GM23248 (cell line): Measurements from ENCODE around the gene CREB5.

Experiments
- EZH2 ChIP-seq: fragments of 200-600 bp; sonication (generic); IDR thresholded peaks from 2 replicates; pipeline ENCODE4 v1.6.1; 2018; ENCODE audit warnings: antibody characterized with exemption, mild to moderate bottlenecking; ENCODE audit not compliant: insufficient read depth, poor library complexity, severe bottlenecking
- EZH2phosphoT487 ChIP-seq: fragments of 200-600 bp; sonication (generic); IDR thresholded peaks from 2 replicates; pipeline ENCODE4 v1.6.1; 2018; ENCODE audit warnings: antibody characterized with exemption, moderate library complexity, mild to moderate bottlenecking, low read depth; ENCODE audit not compliant: insufficient read depth

DNA sequence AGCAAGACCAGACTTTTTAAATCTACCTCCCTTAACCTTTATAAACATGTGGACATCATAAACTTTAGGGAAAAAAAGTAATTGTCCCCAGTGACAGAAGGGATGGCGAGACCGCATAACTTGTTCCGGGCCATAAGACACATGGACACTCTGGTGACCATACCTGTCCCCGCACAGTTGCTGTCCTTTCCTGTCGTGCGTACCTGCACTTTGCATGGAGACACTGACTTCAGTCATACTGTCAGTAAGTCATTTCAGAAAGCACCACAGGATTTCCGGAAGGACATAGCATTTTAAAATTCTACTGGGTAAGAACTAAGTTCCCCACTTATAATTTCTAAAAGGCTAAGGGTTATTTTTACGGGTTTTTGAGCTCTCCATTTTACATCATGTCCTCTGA is 120.9 kb downstream of the CREB5 start:
- TF ChIP-seq EZH2 = no peak
- TF ChIP-seq EZH2phosphoT487 = no peak
